H1 (cell line): ENCODE results near the gene B4GAT1.

ENCODE experiments used
- ASH2L ChIP-seq: fragments of 200-600, 300-600 bp; sonication (generic); IDR thresholded peaks from one replicate; pipeline ENCODE4 v1.7.1; 2017; ENCODE audit warnings: low read length
- CTCF ChIP-seq, 3 experiments: IDR thresholded peaks; 1 replicate in 2 of 3; 2 replicates in 1 of 3; pipeline versions ENCODE4 v1.5.1 to v1.6.1; 2011; ENCODE audit warnings: low read length in 3 of 3, mild to moderate bottlenecking in 3 of 3, inconsistent platforms in 2 of 3, low read depth in 1 of 3, moderate library complexity in 1 of 3; ENCODE audit not compliant: insufficient read depth in 1 of 3; ENCODE audit errors: control extremely low read depth in 1 of 3
- EP300 ChIP-seq, 2 experiments: IDR thresholded peaks; 1 replicate in 1 of 2; 2 replicates in 1 of 2; pipeline ENCODE4 v1.6.1; 2011 to 2012; ENCODE audit warnings: low read depth in 2 of 2, low read length in 2 of 2, mild to moderate bottlenecking in 2 of 2, borderline replicate concordance in 1 of 2, inconsistent platforms in 1 of 2, moderate library complexity in 1 of 2
- HDAC2 ChIP-seq, 2 experiments: fragments of 300-600 bp in 1 of 2; sonication (generic) in 1 of 2; IDR thresholded peaks; 2 replicates each; pipeline ENCODE4 v1.6.1; 2011 to 2012; ENCODE audit warnings: low read depth in 2 of 2, low read length in 2 of 2, mild to moderate bottlenecking in 2 of 2, moderate library complexity in 2 of 2, borderline replicate concordance in 1 of 2, inconsistent platforms in 1 of 2
- JUND ChIP-seq: IDR thresholded peaks from 2 replicates; pipeline ENCODE4 v1.6.1; 2011; ENCODE audit warnings: mild to moderate bottlenecking, improper control_type of control experiment, low read length
- KDM1A ChIP-seq: fragments of 200-600, 300-600 bp; sonication (generic); IDR thresholded peaks from 2 replicates; pipeline ENCODE4 v1.7.1; 2016; ENCODE audit warnings: mild to moderate bottlenecking, low read length, borderline replicate concordance
- POLR2A ChIP-seq, 2 experiments: IDR thresholded peaks; 1 replicate in 1 of 2; 2 replicates in 1 of 2; pipeline ENCODE4 v1.6.1; 2011; ENCODE audit warnings: low read depth in 2 of 2, low read length in 2 of 2, mild to moderate bottlenecking in 2 of 2; ENCODE audit errors: control extremely low read depth in 1 of 2
- SAP30 ChIP-seq: fragments of 300-600 bp; sonication (generic); IDR thresholded peaks from 2 replicates; pipeline ENCODE4 v1.7.1; 2012; ENCODE audit warnings: low read length, moderate library complexity, mild to moderate bottlenecking, inconsistent platforms; ENCODE audit not compliant: insufficient read depth, insufficient replicate concordance
- SIN3A ChIP-seq, 2 experiments: IDR thresholded peaks in 1 of 2; conservative IDR thresholded peaks in 1 of 2; 2 replicates each; pipeline ENCODE4 v1.6.1; 2011 to 2012; ENCODE audit warnings: low read length in 2 of 2, improper control_type of control experiment in 1 of 2, low read depth in 1 of 2, mild to moderate bottlenecking in 1 of 2
- TAF1 ChIP-seq: IDR thresholded peaks from 2 replicates; pipeline ENCODE4 v1.6.1; 2011; ENCODE audit warnings: mild to moderate bottlenecking, low read depth, low read length
- TF ChIP-seq, protein P1 (sequence below): IDR thresholded peaks from 2 replicates; pipeline ENCODE4 v1.6.1; 2012; ENCODE audit warnings: low read length, inconsistent platforms

DNA sequence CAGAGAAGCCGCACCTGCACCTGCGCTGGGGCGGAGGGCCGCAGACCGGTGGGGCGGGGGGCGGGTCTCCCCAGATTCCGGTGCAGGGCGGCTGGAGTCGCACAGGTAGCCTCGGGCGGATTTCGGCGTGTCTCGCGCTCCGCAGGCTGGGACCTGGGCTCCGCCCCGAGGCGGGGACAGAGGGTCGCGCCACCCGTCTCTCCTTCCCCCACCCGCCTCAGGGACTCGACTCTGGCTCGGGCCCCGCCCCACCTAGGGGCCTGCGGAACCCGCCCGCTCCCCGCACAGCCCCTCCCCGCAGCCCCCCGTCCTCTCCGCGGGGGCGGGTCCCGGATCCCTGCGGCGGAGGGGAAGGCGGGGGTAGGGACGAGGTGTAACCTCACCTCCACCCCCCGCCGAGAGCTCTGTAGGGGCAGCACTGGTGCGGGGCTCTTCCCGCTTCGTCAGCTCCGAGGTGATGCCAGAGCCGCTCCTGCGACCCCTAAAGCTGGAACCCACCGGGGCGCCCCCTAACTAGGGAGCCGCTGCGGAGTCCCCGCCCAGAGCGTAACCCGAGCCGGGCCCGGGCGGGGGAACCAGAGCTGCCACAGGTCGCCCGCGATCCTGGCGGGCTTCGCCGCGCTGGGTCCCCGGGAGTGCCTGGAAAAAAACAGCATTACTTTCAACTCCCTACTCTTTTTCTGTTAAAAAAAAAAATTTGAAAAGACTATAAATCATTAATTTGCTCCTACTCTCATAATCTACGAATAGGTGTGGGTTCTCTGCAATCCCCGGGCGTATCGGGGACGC is 24.4 kb upstream of the B4GAT1 start, which contains the start of gene SLC29A2:
- TF ChIP-seq JUND: no peak
- no peak for TF ChIP-seq CTCF (IDR thresholded peaks at IDR 0.05; ENCODE audit: control extremely low read depth in 1 of 3, insufficient read depth in 1 of 3, low read depth in 1 of 3, low read length in 3 of 3)
- no peak for TF ChIP-seq EP300 (IDR thresholded peaks at IDR 0.05; ENCODE audit: borderline replicate concordance in 1 of 2, low read depth in 2 of 2, low read length in 2 of 2)
- TF ChIP-seq POLR2A (IDR thresholded peaks at IDR 0.05; ENCODE audit: control extremely low read depth in 1 of 2, low read depth in 2 of 2, low read length in 2 of 2): 0 out of 3 replicates have a peak, but pooled peaks of 1 of the 2 experiments have one; percentile 33
- TF ChIP-seq HDAC2 (IDR thresholded peaks at IDR 0.05; ENCODE audit: borderline replicate concordance in 1 of 2, low read depth in 2 of 2, low read length in 2 of 2): no peak
- peak; percentile 64 for TF ChIP-seq ASH2L
- TF ChIP-seq TAF1: 0 out of 2 replicates have a peak, but pooled peaks have one; percentile 3
- no peak for TF ChIP-seq SAP30
- TF ChIP-seq KDM1A: no peak
- 0 out of 4 replicates have a peak, but pooled peaks of 1 of the 2 experiments have one; percentile 12 for TF ChIP-seq SIN3A (conservative IDR thresholded peaks at IDR 0.05 in 1 of 2, IDR thresholded peaks at IDR 0.05 in 1 of 2; ENCODE audit: low read depth in 1 of 2, low read length in 2 of 2)
- TF ChIP-seq, protein P1, sequence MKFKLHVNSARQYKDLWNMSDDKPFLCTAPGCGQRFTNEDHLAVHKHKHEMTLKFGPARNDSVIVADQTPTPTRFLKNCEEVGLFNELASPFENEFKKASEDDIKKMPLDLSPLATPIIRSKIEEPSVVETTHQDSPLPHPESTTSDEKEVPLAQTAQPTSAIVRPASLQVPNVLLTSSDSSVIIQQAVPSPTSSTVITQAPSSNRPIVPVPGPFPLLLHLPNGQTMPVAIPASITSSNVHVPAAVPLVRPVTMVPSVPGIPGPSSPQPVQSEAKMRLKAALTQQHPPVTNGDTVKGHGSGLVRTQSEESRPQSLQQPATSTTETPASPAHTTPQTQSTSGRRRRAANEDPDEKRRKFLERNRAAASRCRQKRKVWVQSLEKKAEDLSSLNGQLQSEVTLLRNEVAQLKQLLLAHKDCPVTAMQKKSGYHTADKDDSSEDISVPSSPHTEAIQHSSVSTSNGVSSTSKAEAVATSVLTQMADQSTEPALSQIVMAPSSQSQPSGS: no peak
